Esophagus squamous epithelium (tissue), 5 donors: ENCODE measurements around the gene CNTN4. TPM values are rescaled to one million over a fixed set of nuclear protein-coding genes. Genes with fewer than 3 reads are reported as not detected.

Experiments used
- DNase-seq: peaks from one replicate; lab custom pipeline; 2025; lab: John Stamatoyannopoulos, UW
- H3K27ac ChIP-seq, 4 donors: fragments of 200-600 bp; sonication (generic); one replicate each; pipeline ENCODE4 v1.5.1; 2016 to 2019; ENCODE audit warnings: mild to moderate bottlenecking in 1 of 4
- H3K27me3 ChIP-seq, 4 donors: fragments of 200-600 bp; sonication (generic); 1 replicate in 3 of 4; 2 replicates in 1 of 4; pipeline versions ENCODE4 v1.5.1 to v1.6.0; 2017 to 2021; ENCODE audit warnings: antibody characterized with exemption in 1 of 4
- H3K36me3 ChIP-seq, 3 donors: fragments of 200-600 bp; sonication (generic); one replicate each; pipeline ENCODE4 v1.5.1; 2016 to 2019
- H3K4me1 ChIP-seq, 3 donors: fragments of 200-600 bp; sonication (generic); one replicate each; pipeline ENCODE4 v1.5.1; 2017 to 2019
- H3K4me3 ChIP-seq, 4 donors: fragments of 200-600 bp; sonication (generic); 1 replicate in 3 of 4; 2 replicates in 1 of 4; pipeline ENCODE4 v1.5.1; 2016 to 2019; ENCODE audit warnings: mild to moderate bottlenecking in 2 of 4, moderate library complexity in 1 of 4
- H3K9me3 ChIP-seq, 3 donors: fragments of 200-600 bp; sonication (generic); one replicate each; pipeline ENCODE4 v1.5.1; 2016 to 2019
- POLR2A ChIP-seq, 4 donors: fragments of 450-650 bp; IDR thresholded peaks; one replicate each; pipeline ENCODE4 v1.6.1; 2017; ENCODE audit warnings: antibody characterized with exemption in 4 of 4, mild to moderate bottlenecking in 4 of 4, moderate library complexity in 3 of 4
- WGBS, 2 donors: methylation state at CpG; one replicate each; pipeline ENCODE4 v1.1.5; 2018; 5-methylcytosine and 5-hydroxymethylcytosine counted together
- intact Hi-C: fragments of 100-400 bp; cut with DNase I; formaldehyde crosslinking; loops from one replicate; pipeline ENCODE4 v1.15.0; 2022
- total RNA-seq, 4 donors: library from RNA; depleted of rRNA; stranded (reverse); fragments of >200 nt; gene quantifications; one replicate each; pipeline ENCODE4 v1.1.0, GENCODE V29; 2016
- TF ChIP-seq, protein P1 (sequence below), 6 experiments: fragments of 450-650 bp in 4 of 6; fragments of 200-600 bp in 2 of 6; sonication (generic) in 2 of 6; IDR thresholded peaks; one replicate each; pipeline ENCODE4 v1.5.1; 2016 to 2019; ENCODE audit warnings: antibody characterized with exemption in 6 of 6, mild to moderate bottlenecking in 4 of 6, moderate library complexity in 4 of 6
- donor health status: DM: yes; HTN: yes; CAD: no.

Gene CNTN4
- total RNA-seq, 4 donors from 2014 or later, result 0.31 to 8.5 (median 3.5) TPM

DNA sequence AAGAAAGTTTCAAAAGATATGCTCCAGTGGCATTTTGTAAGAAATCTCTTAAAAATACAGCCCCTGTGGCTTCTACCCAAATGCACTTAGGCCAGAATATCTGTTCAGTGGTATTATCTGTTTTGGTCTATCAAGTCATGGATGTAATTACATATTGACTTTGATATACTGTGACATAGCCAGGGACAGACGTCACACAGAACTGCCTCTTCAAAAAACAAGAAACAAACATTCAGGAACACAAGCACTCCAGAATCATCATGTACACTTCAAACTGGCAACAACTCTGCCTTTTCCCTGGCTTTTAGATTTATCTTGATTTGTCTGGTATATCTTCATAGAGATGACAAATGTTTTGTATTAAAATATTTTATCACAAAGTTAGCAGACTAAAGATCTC lies 771.2 kb downstream of the CNTN4 start:
- 57 to 68% methylated on average over 1 of the region's 1 CpG for WGBS, 2 donors
- no peaks in the 10 kb centered on the region for H3K36me3 ChIP-seq

DNA sequence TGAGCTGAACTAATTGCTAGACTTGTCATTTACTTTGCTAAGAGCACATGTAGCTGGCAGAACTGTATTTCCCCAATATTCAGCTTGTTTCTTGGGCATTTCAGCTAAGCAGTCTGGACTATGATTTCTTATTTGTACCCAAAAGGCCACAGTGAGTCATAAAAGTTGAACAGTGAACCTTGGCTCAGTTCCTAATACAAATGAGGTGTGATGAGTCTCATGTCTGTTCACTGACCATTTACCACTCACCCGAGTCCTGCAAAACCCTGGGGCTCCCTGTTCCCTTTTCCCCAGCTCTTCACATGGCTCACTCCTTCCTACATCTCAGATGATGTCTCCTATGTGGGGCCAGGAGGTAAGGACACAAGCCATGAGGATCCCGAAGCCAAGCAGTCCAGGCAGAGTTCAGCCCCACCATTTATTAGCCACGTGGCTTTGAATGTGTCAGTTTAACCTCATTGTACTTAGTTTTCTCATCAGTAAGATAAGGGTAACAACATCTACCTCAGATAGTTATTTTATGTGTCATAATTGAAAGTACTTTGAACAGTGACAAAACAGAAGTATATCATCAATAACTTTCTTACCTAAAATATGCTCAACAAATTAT lies 772.2 kb downstream of the CNTN4 start:
- intact Hi-C loops, result no loop called here
- 33 to 39% methylated on average over 3 of the region's 3 CpGs for WGBS, 2 donors
- Histone ChIP-seq H3K27me3 (no peaks in the 10 kb centered on the region), H3K36me3 (no peaks in the 10 kb centered on the region), H3K9me3 (no peaks in the 10 kb centered on the region), H3K27ac (no peak overlapping the region), H3K4me3 (no peak overlapping the region), H3K4me1 (no peaks in the 10 kb centered on the region)
- DNase-seq, result no peak
- TF ChIP-seq, protein P1, sequence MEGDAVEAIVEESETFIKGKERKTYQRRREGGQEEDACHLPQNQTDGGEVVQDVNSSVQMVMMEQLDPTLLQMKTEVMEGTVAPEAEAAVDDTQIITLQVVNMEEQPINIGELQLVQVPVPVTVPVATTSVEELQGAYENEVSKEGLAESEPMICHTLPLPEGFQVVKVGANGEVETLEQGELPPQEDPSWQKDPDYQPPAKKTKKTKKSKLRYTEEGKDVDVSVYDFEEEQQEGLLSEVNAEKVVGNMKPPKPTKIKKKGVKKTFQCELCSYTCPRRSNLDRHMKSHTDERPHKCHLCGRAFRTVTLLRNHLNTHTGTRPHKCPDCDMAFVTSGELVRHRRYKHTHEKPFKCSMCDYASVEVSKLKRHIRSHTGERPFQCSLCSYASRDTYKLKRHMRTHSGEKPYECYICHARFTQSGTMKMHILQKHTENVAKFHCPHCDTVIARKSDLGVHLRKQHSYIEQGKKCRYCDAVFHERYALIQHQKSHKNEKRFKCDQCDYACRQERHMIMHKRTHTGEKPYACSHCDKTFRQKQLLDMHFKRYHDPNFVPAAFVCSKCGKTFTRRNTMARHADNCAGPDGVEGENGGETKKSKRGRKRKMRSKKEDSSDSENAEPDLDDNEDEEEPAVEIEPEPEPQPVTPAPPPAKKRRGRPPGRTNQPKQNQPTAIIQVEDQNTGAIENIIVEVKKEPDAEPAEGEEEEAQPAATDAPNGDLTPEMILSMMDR (IDR thresholded peaks at IDR 0.05), result no peak
- no peak for TF ChIP-seq POLR2A (IDR thresholded peaks at IDR 0.05)

More for the DNA sequence above, 771.2 kb downstream of the CNTN4 start:
- no peaks in the 10 kb centered on the region for H3K9me3 ChIP-seq
- no peak overlapping the region for H3K4me3 ChIP-seq
- no peaks in the 10 kb centered on the region for H3K27me3 ChIP-seq
- TF ChIP-seq, protein P1 (IDR thresholded peaks at IDR 0.05), result no peak
- no peak for TF ChIP-seq POLR2A (IDR thresholded peaks at IDR 0.05)
- intact Hi-C loops, result no loop called here
- DNase-seq, result no peak
- H3K4me1 ChIP-seq, result no peaks in the 10 kb centered on the region
- no peak overlapping the region for H3K27ac ChIP-seq

DNA sequence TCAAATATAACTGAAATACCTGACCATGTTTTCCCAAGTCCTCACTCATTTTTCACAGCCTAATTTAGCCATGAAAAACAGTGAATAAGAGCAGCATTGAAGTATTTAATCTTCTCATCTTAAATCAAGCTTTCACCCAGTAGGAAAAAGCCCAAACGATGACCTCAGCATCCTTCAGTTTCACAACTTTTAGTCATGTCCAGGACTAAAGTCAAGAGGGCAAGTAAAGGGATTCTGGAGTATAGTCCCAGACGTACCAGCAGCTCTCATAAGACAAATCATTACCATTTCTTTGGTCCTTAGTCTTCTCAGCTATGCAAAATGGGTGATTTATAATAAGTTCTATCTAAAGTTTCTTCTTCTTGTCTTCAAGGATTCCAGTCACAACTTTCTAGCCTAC lies 774.2 kb downstream of the CNTN4 start:
- H3K4me1 ChIP-seq, result no peaks in the 10 kb centered on the region
- TF ChIP-seq, protein P1 (IDR thresholded peaks at IDR 0.05), result no peak
- no peak for TF ChIP-seq POLR2A (IDR thresholded peaks at IDR 0.05)
- H3K4me3 ChIP-seq, result no peak overlapping the region
- H3K9me3 ChIP-seq, result no peaks in the 10 kb centered on the region
- intact Hi-C loops, result no loop called here
- DNase-seq, result no peak
- no peaks in the 10 kb centered on the region for H3K27me3 ChIP-seq
- WGBS, 2 donors, result 44 to 57% methylated on average over 2 of the region's 2 CpGs
- H3K36me3 ChIP-seq, result no peaks in the 10 kb centered on the region
- H3K27ac ChIP-seq, result no peak overlapping the region

DNA sequence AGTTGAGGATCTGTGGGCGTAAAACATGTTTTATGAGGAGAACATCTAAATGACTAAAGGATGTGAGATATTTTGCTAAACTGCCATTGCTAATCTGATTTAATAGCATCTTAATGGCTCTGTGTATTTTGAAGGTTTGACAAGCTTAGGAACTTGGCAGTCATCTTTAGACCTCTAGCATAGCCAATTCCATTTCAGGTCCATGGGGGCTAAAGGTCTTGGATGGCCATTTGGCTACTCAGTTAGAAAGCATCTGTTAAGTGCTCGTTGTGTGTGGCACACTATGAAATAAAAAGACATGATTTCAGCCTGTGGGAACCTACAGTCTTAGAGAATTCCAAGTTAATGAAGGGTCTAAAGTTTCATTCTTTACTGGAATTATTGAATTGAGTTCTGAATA lies 775.3 kb downstream of the CNTN4 start:
- Histone ChIP-seq H3K9me3 (no peaks in the 10 kb centered on the region), H3K27me3 (no peaks in the 10 kb centered on the region), H3K36me3 (no peaks in the 10 kb centered on the region), H3K4me3 (no peak overlapping the region), H3K27ac (no peak overlapping the region), H3K4me1 (no peaks in the 10 kb centered on the region)
- 42 to 62% methylated on average over 2 of the region's 2 CpGs for WGBS, 2 donors
- TF ChIP-seq POLR2A (IDR thresholded peaks at IDR 0.05), result no peak
- TF ChIP-seq, protein P1 (IDR thresholded peaks at IDR 0.05), result no peak
- no peak for DNase-seq
- intact Hi-C loops, result no loop called here

DNA sequence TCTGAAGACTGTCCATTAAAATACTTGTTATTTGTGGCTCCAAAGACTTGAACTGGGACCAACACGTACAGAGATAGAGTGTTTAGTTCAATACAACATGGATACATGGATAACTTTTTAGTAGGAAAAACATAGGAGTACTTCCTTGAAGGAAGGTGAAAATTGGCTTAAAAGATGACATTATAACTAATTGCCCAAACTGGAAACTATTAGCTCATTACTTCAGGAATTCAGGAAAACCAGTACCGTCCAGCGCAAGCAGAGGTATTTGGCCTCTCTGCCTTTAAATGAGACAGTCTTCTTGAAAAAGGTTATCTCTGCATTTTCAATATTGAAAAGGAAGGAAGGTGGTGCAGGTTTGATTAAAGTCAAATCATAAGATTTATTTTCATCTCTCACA lies 777.0 kb downstream of the CNTN4 start:
- WGBS, 2 donors, result 76 to 86% methylated on average over 3 of the region's 3 CpGs
- Histone ChIP-seq H3K36me3 (no peaks in the 10 kb centered on the region), H3K4me1 (no peaks in the 10 kb centered on the region), H3K4me3 (no peak overlapping the region), H3K27ac (no peak overlapping the region), H3K9me3 (no peaks in the 10 kb centered on the region), H3K27me3 (no peaks in the 10 kb centered on the region)
- TF ChIP-seq POLR2A (IDR thresholded peaks at IDR 0.05), result no peak
- TF ChIP-seq, protein P1 (IDR thresholded peaks at IDR 0.05), result no peak
- intact Hi-C loops, result no loop called here
- no peak for DNase-seq
